Activated CD8-positive, alpha-beta memory T cell treated with anti-CD3 and anti-CD28 coated beads, Interleukin-2, amount 10 ng/mL, durations not matched to agents 7 days and 5 days (primary cell): ENCODE measurements around the gene CISH. TPM values are rescaled to one million over a fixed set of nuclear protein-coding genes. Genes with fewer than 3 reads are reported as not detected.

Experiments used
- ATAC-seq: fragments of 150-1000 bp; cut with Tn5 transposase; one replicate; pipeline ENCODE4 v1.10.0; 2021; ENCODE audit warnings: moderate library complexity
- CTCF ChIA-PET: fragments of 350-600 bp; sonication (Branson Sonifier 250); formaldehyde crosslinking; loops from one replicate; lab custom pipeline; 2021; ENCODE audit warnings: antibody characterized with exemption; lab: Charles Lee
- DNase-seq: peaks from one replicate; pipeline ENCODE4 v3.0.0-alpha.2; 2020
- H3K27ac Mint-ChIP-seq: one replicate; pipeline ENCODE4 v1.8.0; 2021; ENCODE audit warnings: mild to moderate bottlenecking, mixed read lengths
- H3K27me3 Mint-ChIP-seq: one replicate; pipeline ENCODE4 v1.8.0; 2021; ENCODE audit warnings: mixed read lengths
- H3K36me3 Mint-ChIP-seq: one replicate; pipeline ENCODE4 v1.8.0; 2021; ENCODE audit warnings: mild to moderate bottlenecking, mixed read lengths
- H3K4me1 Mint-ChIP-seq: one replicate; pipeline ENCODE4 v1.8.0; 2021; ENCODE audit warnings: mixed read lengths
- H3K4me3 Mint-ChIP-seq: one replicate; pipeline ENCODE4 v1.8.0; 2021; ENCODE audit warnings: mild to moderate bottlenecking, moderate library complexity, mixed read lengths
- H3K9me3 Mint-ChIP-seq: one replicate; pipeline ENCODE4 v1.8.0; 2022; ENCODE audit warnings: low read depth, mixed read lengths
- total RNA-seq, 2 experiments: library from RNA; stranded (reverse); gene quantifications; one replicate each; pipeline ENCODE4 v1.2.3, GENCODE V29; 2021

Gene CISH
- total RNA-seq, 2 experiments from 2014 or later, result 266 to 369 TPM

GRCh38 chr3:50609071-50609762, 2.4 kb downstream of the CISH start:
- Mint-ChIP-seq H3K36me3 (peaks cover 94% of the 10 kb centered on the region), H3K27ac (peak overlapping the region; percentile 100), H3K4me1 (peaks cover 27% of the 10 kb centered on the region), H3K27me3 (no peaks in the 10 kb centered on the region), H3K4me3 (peak overlapping the region; percentile 89), H3K9me3 (no peaks in the 10 kb centered on the region)
- DNase-seq (no peak), ATAC-seq (no peak)
- CTCF ChIA-PET, result interaction anchor here (1.1 to 25.1 kb wide), 7 partner anchors 8 to 271 kb away, joined by 3 to 859 read pairs (median 29); partner anchors contain the start of genes C3orf18, HEMK1 and RASSF1

- peaks cover 30% of the 10 kb centered on the region for H3K4me1 Mint-ChIP-seq
- CTCF ChIA-PET, result interaction anchor here (0.8 to 25.1 kb wide), 5 partner anchors 8 to 270 kb away, joined by 3 to 859 read pairs (median 29); partner anchors contain the start of genes C3orf18, HEMK1 and MAPKAPK3
- DNase-seq, result no peak
- no peaks in the 10 kb centered on the region for H3K9me3 Mint-ChIP-seq
- peak overlapping the region; percentile 100 for H3K27ac Mint-ChIP-seq
- ATAC-seq, result no peak
- peaks cover 94% of the 10 kb centered on the region for H3K36me3 Mint-ChIP-seq
- peak overlapping the region; percentile 89 for H3K4me3 Mint-ChIP-seq
- H3K27me3 Mint-ChIP-seq, result no peaks in the 10 kb centered on the region
These were observed 3.3 kb downstream of the CISH start for GRCh38 chr3:50608278-50608677.

GRCh38 chr3:50607271-50608091, 4.1 kb downstream of the CISH start:
- ATAC-seq (no peak), DNase-seq (peak; percentile 86)
- CTCF ChIA-PET, result interaction anchor here (0.8 to 25.1 kb wide), 7 partner anchors 7 to 270 kb away, joined by 3 to 859 read pairs (median 143); partner anchors contain the start of genes C3orf18, CISH, HEMK1 and MAPKAPK3
- H3K27ac Mint-ChIP-seq, result peak overlapping the region; percentile 100
- H3K4me1 Mint-ChIP-seq, result peaks cover 38% of the 10 kb centered on the region
- H3K4me3 Mint-ChIP-seq, result peak overlapping the region; percentile 89
- no peaks in the 10 kb centered on the region for H3K27me3 Mint-ChIP-seq
- H3K36me3 Mint-ChIP-seq, result peaks cover 91% of the 10 kb centered on the region
- no peaks in the 10 kb centered on the region for H3K9me3 Mint-ChIP-seq

- CTCF ChIA-PET, result interaction anchor here (0.6 to 25.1 kb wide), 5 partner anchors 8 to 269 kb away, joined by 3 to 859 read pairs (median 143); partner anchors contain the start of genes C3orf18, CISH, HEMK1 and MAPKAPK3
- ATAC-seq (no peak), DNase-seq (peak; percentile 80)
- Mint-ChIP-seq H3K36me3 (peaks cover 85% of the 10 kb centered on the region), H3K4me1 (peaks cover 47% of the 10 kb centered on the region), H3K4me3 (peak overlapping the region; percentile 89), H3K27me3 (no peaks in the 10 kb centered on the region), H3K27ac (peak overlapping the region; percentile 100), H3K9me3 (no peaks in the 10 kb centered on the region)
These were observed 5.0 kb downstream of the CISH start for GRCh38 chr3:50606596-50606995.

GRCh38 chr3:50605901-50606326, 5.7 kb downstream of the CISH start:
- CTCF ChIA-PET, result interaction anchor here (0.6 to 25.1 kb wide), 5 partner anchors 9 to 268 kb away, joined by 3 to 859 read pairs (median 143); partner anchors contain the start of genes C3orf18, CISH, HEMK1 and MAPKAPK3
- peak overlapping the region; percentile 89 for H3K4me3 Mint-ChIP-seq
- peaks cover 79% of the 10 kb centered on the region for H3K36me3 Mint-ChIP-seq
- peak overlapping the region; percentile 100 for H3K27ac Mint-ChIP-seq
- peaks cover 54% of the 10 kb centered on the region for H3K4me1 Mint-ChIP-seq
- ATAC-seq, result no peak
- no peaks in the 10 kb centered on the region for H3K27me3 Mint-ChIP-seq
- no peaks in the 10 kb centered on the region for H3K9me3 Mint-ChIP-seq
- DNase-seq, result no peak

GRCh38 chr3:50604628-50605588, 6.7 kb downstream of the CISH start:
- CTCF ChIA-PET, result interaction anchor here (9.4 to 25.1 kb wide), 3 partner anchors 10 to 32 kb away, joined by 143 to 859 read pairs (median 164); partner anchors contain the start of genes C3orf18, CISH, HEMK1 and MAPKAPK3
- Mint-ChIP-seq H3K9me3 (no peaks in the 10 kb centered on the region), H3K4me1 (peaks cover 64% of the 10 kb centered on the region), H3K4me3 (peak overlapping the region; percentile 89), H3K36me3 (peaks cover 73% of the 10 kb centered on the region), H3K27me3 (no peaks in the 10 kb centered on the region), H3K27ac (peak overlapping the region; percentile 100)
- ATAC-seq (no peak), DNase-seq (no peak)

- DNase-seq, result no peak
These were observed 7.4 kb downstream of the CISH start for GRCh38 chr3:50604110-50604621.

GRCh38 chr3:50603261-50604109, 8.1 kb downstream of the CISH start:
- H3K4me1 Mint-ChIP-seq, result peaks cover 78% of the 10 kb centered on the region

More at GRCh38 chr3:50604110-50604621, 7.4 kb downstream of the CISH start:
- CTCF ChIA-PET, result interaction anchor here (9.4 to 25.1 kb wide), 3 partner anchors 11 to 31 kb away, joined by 143 to 859 read pairs (median 164); partner anchors contain the start of genes C3orf18, CISH, HEMK1 and MAPKAPK3
- H3K27ac Mint-ChIP-seq, result peak overlapping the region; percentile 100
- H3K4me1 Mint-ChIP-seq, result peaks cover 71% of the 10 kb centered on the region
- H3K9me3 Mint-ChIP-seq, result no peaks in the 10 kb centered on the region
- H3K4me3 Mint-ChIP-seq, result peak overlapping the region; percentile 89
- peaks cover 66% of the 10 kb centered on the region for H3K36me3 Mint-ChIP-seq
- no peak for ATAC-seq
- no peaks in the 10 kb centered on the region for H3K27me3 Mint-ChIP-seq

GRCh38 chr3:50602595-50603191, 8.9 kb downstream of the CISH start:
- peaks cover 57% of the 10 kb centered on the region for H3K36me3 Mint-ChIP-seq
- peak overlapping the region; percentile 100 for H3K27ac Mint-ChIP-seq
- peak; percentile 6 for ATAC-seq
- no peaks in the 10 kb centered on the region for H3K27me3 Mint-ChIP-seq
- peaks cover 85% of the 10 kb centered on the region for H3K4me1 Mint-ChIP-seq
- no peaks in the 10 kb centered on the region for H3K9me3 Mint-ChIP-seq
- H3K4me3 Mint-ChIP-seq, result peak overlapping the region; percentile 61
- peak; percentile 61 for DNase-seq
- CTCF ChIA-PET, result interaction anchor here (1.3 to 25.1 kb wide), 4 partner anchors 12 to 60 kb away, joined by 4 to 859 read pairs (median 154); partner anchors contain the start of genes C3orf18, CISH, HEMK1 and MAPKAPK3

More at GRCh38 chr3:50603261-50604109, 8.1 kb downstream of the CISH start:
- Mint-ChIP-seq H3K27ac (peak overlapping the region; percentile 100), H3K36me3 (peaks cover 60% of the 10 kb centered on the region), H3K4me3 (peak overlapping the region; percentile 89), H3K9me3 (no peaks in the 10 kb centered on the region), H3K27me3 (no peaks in the 10 kb centered on the region)
- DNase-seq, result no peak
- ATAC-seq, result no peak
- CTCF ChIA-PET, result interaction anchor here (1.3 to 25.1 kb wide), 4 partner anchors 11 to 61 kb away, joined by 4 to 859 read pairs (median 154); partner anchors contain the start of genes C3orf18, CISH, HEMK1 and MAPKAPK3

GRCh38 chr3:50600841-50601591, 10.6 kb downstream of the CISH start:
- DNase-seq (peak; percentile 95), ATAC-seq (peak; percentile 65)
- Mint-ChIP-seq H3K4me1 (peaks cover 85% of the 10 kb centered on the region), H3K9me3 (no peaks in the 10 kb centered on the region), H3K27me3 (no peaks in the 10 kb centered on the region), H3K27ac (peak overlapping the region; percentile 100), H3K4me3 (peak overlapping the region; percentile 61), H3K36me3 (peaks cover 41% of the 10 kb centered on the region)
- CTCF ChIA-PET, result interaction anchor here (0.8 to 25.1 kb wide), 6 partner anchors 11 to 788 kb away, joined by 3 to 859 read pairs (median 74); partner anchors contain the start of genes C3orf18, CISH, HEMK1 and MAPKAPK3
